ENCODE data around the gene MEIOSIN. TPM values are rescaled to one million over a fixed set of nuclear protein-coding genes. Genes with fewer than 3 reads are reported as not detected.
"Not testable (repeated sequence)": the region's sequence is repeated elsewhere in the genome, so short reads cannot be mapped to it uniquely, and the experiment has no call there.

Gene MEIOSIN
- total and polyA plus RNA-seq, 2 donors (not counting 1 experiment from before 2014, with no cell fraction given): not detected

GRCh38 chr19:45717983-45718650 lies 15.1 kb upstream of the MEIOSIN start:
- ChIA-PET CTCF (interaction anchor here (0.6 to 5.0 kb wide), 7 partner anchors 8 to 51 kb away, joined by 3 to 57 read pairs (median 3); partner anchors contain the start of genes FBXO46, QPCTL, SIX5 and SNRPD2), POLR2A (interaction anchor here (0.5 to 2.4 kb wide), 7 partner anchors 12 to 260 kb away, joined by 3 to 41 read pairs (median 4); partner anchors contain the start of genes DMWD, FBXO46, QPCTL and SIX5)
- Mint-ChIP-seq H3K9me3 (ENCODE audit: insufficient read depth) (no peaks in the 10 kb centered on the region), H3K27ac (peak overlapping the region; percentile 97), H3K4me1 (peaks cover 39% of the 10 kb centered on the region), H3K4me3 (peak overlapping the region; percentile 91), H3K27me3 (no peaks in the 10 kb centered on the region)
- Histone ChIP-seq H3K4me3 (ENCODE audit: control extremely low read depth in 1 of 5, extremely low read depth in 1 of 5, insufficient read depth in 1 of 5, low read depth in 2 of 5, low read length in 4 of 5) (peak overlapping the region; percentile 42 to 90 (median 78)), H2AFZ (ENCODE audit: insufficient read depth, low read depth, low read length, poor library complexity, severe bottlenecking) (peak overlapping the region; percentile 75), H3K9ac (ENCODE audit: low read length) (peak overlapping the region; percentile 77), H3K27me3 (replicated peaks in 1 of 4; ENCODE audit: control extremely low read depth in 1 of 4, control insufficient read depth in 3 of 4, insufficient read depth in 4 of 4, low read length in 3 of 4) (no peaks in the 10 kb centered on the region), H4K20me1 (ENCODE audit: control insufficient read depth, insufficient read depth, low read length, poor library complexity, severe bottlenecking) (peaks cover 22% of the 10 kb centered on the region), H3K36me3 (replicated peaks in 1 of 2; ENCODE audit: control extremely low read depth in 1 of 2, control insufficient read depth in 1 of 2, extremely low read depth in 1 of 2, insufficient read depth in 2 of 2, low read length in 1 of 2) (peaks cover 0 to 13% of the 10 kb centered on the region in 2 experiments), H3K79me2 (ENCODE audit: control insufficient read depth, insufficient read depth, low read length) (peaks cover 86% of the 10 kb centered on the region), H3K27ac (ENCODE audit: low read length in 2 of 2) (peak overlapping the region; percentile 76 to 94), H3K4me1 (ENCODE audit: control insufficient read depth in 2 of 2, insufficient read depth in 2 of 2, low read length in 2 of 2) (peaks cover 18 to 25% of the 10 kb centered on the region in 2 donors), H3K4me2 (replicated peaks; ENCODE audit: low read depth, low read length, poor library complexity, severe bottlenecking) (peak overlapping the region; percentile 82), H3K9me3 (ENCODE audit: control extremely low read depth in 1 of 3, control insufficient read depth in 2 of 3, insufficient read depth in 1 of 3, low read length in 2 of 3) (peaks cover 0 to 3% (median 0%) of the 10 kb centered on the region in 3 donors)
- 71% methylated on average over 8 of the region's 12 CpGs for WGBS (ENCODE audit: insufficient coverage)
- intact Hi-C loops (cut with micrococcal nuclease): loop anchor here (1.0 to 5.0 kb wide), 7 partner anchors 12 to 312 kb away; partner anchors contain the start of genes DMWD, FBXO46, OPA3 and POLR1G
- no peak for TF ChIP-seq EZH2 (IDR thresholded peaks at IDR 0.05; ENCODE audit: borderline replicate concordance, insufficient read depth, low read depth, low read length, poor library complexity, severe bottlenecking)
- TF ChIP-seq CTCF (IDR thresholded peaks at IDR 0.05): no peak
- no peak for DNase-seq
- ATAC-seq (ENCODE audit: low read depth): no peak

- not testable (repeated sequence) for H3K27ac Mint-ChIP-seq; ATAC-seq (ENCODE audit: low read depth)
- H3K4me1 Mint-ChIP-seq: peaks cover 30% of the 10 kb centered on the region
These were observed 13.2 kb upstream of the MEIOSIN start for GRCh38 chr19:45720065-45720464.

GRCh38 chr19:45728683-45729082 lies 4.6 kb upstream of the MEIOSIN start:
- ATAC-seq (ENCODE audit: low read depth); H3K9me3 Mint-ChIP-seq (ENCODE audit: insufficient read depth); H3K4me3 Mint-ChIP-seq; intact Hi-C loops (cut with micrococcal nuclease); DNase-seq; H3K27me3 Mint-ChIP-seq; H3K4me3 ChIP-seq (ENCODE audit: control extremely low read depth in 1 of 5, extremely low read depth in 1 of 5, insufficient read depth in 1 of 5, low read depth in 2 of 5, low read length in 4 of 5); CTCF ChIA-PET; H3K36me3 ChIP-seq (replicated peaks in 1 of 2; ENCODE audit: control extremely low read depth in 1 of 2, control insufficient read depth in 1 of 2, extremely low read depth in 1 of 2, insufficient read depth in 2 of 2, low read length in 1 of 2); H2AFZ ChIP-seq (ENCODE audit: insufficient read depth, low read depth, low read length, poor library complexity, severe bottlenecking); H3K27me3 ChIP-seq (replicated peaks in 1 of 4; ENCODE audit: control extremely low read depth in 1 of 4, control insufficient read depth in 3 of 4, insufficient read depth in 4 of 4, low read length in 3 of 4); H3K4me2 ChIP-seq (replicated peaks; ENCODE audit: low read depth, low read length, poor library complexity, severe bottlenecking); H3K27ac ChIP-seq (ENCODE audit: low read length in 2 of 2); H3K9me3 ChIP-seq (ENCODE audit: control extremely low read depth in 1 of 3, control insufficient read depth in 2 of 3, insufficient read depth in 1 of 3, low read length in 2 of 3); H3K27ac Mint-ChIP-seq; H3K9ac ChIP-seq (ENCODE audit: low read length): not testable (repeated sequence)
- WGBS (ENCODE audit: insufficient coverage): 98% methylated on average over 18 of the region's 18 CpGs
- Histone ChIP-seq H3K4me1 (ENCODE audit: control insufficient read depth in 2 of 2, insufficient read depth in 2 of 2, low read length in 2 of 2) (peaks cover 11 to 25% of the 10 kb centered on the region in 2 donors), H4K20me1 (ENCODE audit: control insufficient read depth, insufficient read depth, low read length, poor library complexity, severe bottlenecking) (peaks cover 42% of the 10 kb centered on the region), H3K79me2 (ENCODE audit: control insufficient read depth, insufficient read depth, low read length) (peaks cover 74% of the 10 kb centered on the region)
- H3K4me1 Mint-ChIP-seq: peaks cover 28% of the 10 kb centered on the region
- POLR2A ChIA-PET: interaction anchor here (0.7 kb wide), 1 partner anchor 14 kb away, joined by 3 read pairs; no protein-coding TSS in a partner anchor

More at GRCh38 chr19:45720065-45720464, 13.2 kb upstream of the MEIOSIN start:
- H3K4me3 Mint-ChIP-seq; H3K27me3 ChIP-seq (replicated peaks in 1 of 4; ENCODE audit: control extremely low read depth in 1 of 4, control insufficient read depth in 3 of 4, insufficient read depth in 4 of 4, low read length in 3 of 4); H3K27ac ChIP-seq (ENCODE audit: low read length in 2 of 2); POLR2A ChIA-PET; H3K9me3 Mint-ChIP-seq (ENCODE audit: insufficient read depth); H2AFZ ChIP-seq (ENCODE audit: insufficient read depth, low read depth, low read length, poor library complexity, severe bottlenecking); H3K4me3 ChIP-seq (ENCODE audit: control extremely low read depth in 1 of 5, extremely low read depth in 1 of 5, insufficient read depth in 1 of 5, low read depth in 2 of 5, low read length in 4 of 5); H3K9me3 ChIP-seq (ENCODE audit: control extremely low read depth in 1 of 3, control insufficient read depth in 2 of 3, insufficient read depth in 1 of 3, low read length in 2 of 3); intact Hi-C loops (cut with micrococcal nuclease); H3K9ac ChIP-seq (ENCODE audit: low read length); DNase-seq; H3K4me2 ChIP-seq (replicated peaks; ENCODE audit: low read depth, low read length, poor library complexity, severe bottlenecking); H3K27me3 Mint-ChIP-seq: not testable (repeated sequence)
- H4K20me1 ChIP-seq (ENCODE audit: control insufficient read depth, insufficient read depth, low read length, poor library complexity, severe bottlenecking): peaks cover 20% of the 10 kb centered on the region
- 98% methylated on average over 7 of the region's 11 CpGs for WGBS (ENCODE audit: insufficient coverage)
- H3K79me2 ChIP-seq (ENCODE audit: control insufficient read depth, insufficient read depth, low read length): peaks cover 86% of the 10 kb centered on the region
- H3K36me3 ChIP-seq (replicated peaks in 1 of 2; ENCODE audit: control extremely low read depth in 1 of 2, control insufficient read depth in 1 of 2, extremely low read depth in 1 of 2, insufficient read depth in 2 of 2, low read length in 1 of 2): peaks cover 2 to 13% of the 10 kb centered on the region in 2 experiments
- CTCF ChIA-PET: interaction anchor here (1.2 kb wide), 1 partner anchor 39 kb away, joined by 3 read pairs; no protein-coding TSS in a partner anchor
- H3K4me1 ChIP-seq (ENCODE audit: control insufficient read depth in 2 of 2, insufficient read depth in 2 of 2, low read length in 2 of 2): peaks cover 18 to 24% of the 10 kb centered on the region in 2 donors

All from B cell (primary cell).